Mammary microvascular endothelial cell (primary cell): ENCODE measurements around the gene PPP1R18. TPM values are rescaled to one million over a fixed set of nuclear protein-coding genes. Genes with fewer than 3 reads are reported as not detected.

Source experiments
- total RNA-seq: library from RNA; depleted of rRNA; stranded (reverse); fragments of >200 nt; gene quantifications from 2 replicates; pipeline ENCODE4 v1.2.3, GENCODE V29; 2015

PPP1R18 gene
- total RNA-seq: 78.3 and 93.0 TPM in 2 replicates

GRCh38 chr6:30686009-30686907 is at the start of gene PPP1R18:
TSS of gene PPP1R18 (minus strand) at chr6:30686645. CDS start at chr6:30686018, 627 bp downstream.

GRCh38 chr6:30719791-30720737 is 33.6 kb upstream of the PPP1R18 start, which contains the start of gene TUBB:
TSS of gene TUBB (plus strand) at chr6:30720352. CDS start at chr6:30720507, 155 bp downstream.

GRCh38 chr6:30717129-30717844 is 30.8 kb upstream of the PPP1R18 start, which contains the start of gene MDC1:
TSS of gene MDC1 (minus strand) at chr6:30717281. CDS start at chr6:30715175, 2,106 bp downstream.

GRCh38 chr6:30690403-30691207 is 4.2 kb upstream of the PPP1R18 start, which contains the start of gene NRM:
TSS of gene NRM (minus strand) at chr6:30690984. CDS start at chr6:30690974, 10 bp downstream.

GRCh38 chr6:30672445-30673253 is 13.8 kb downstream of the PPP1R18 start, which contains the start of gene DHX16:
TSS of gene DHX16 (minus strand) at chr6:30673006. CDS start at chr6:30672841, 165 bp downstream.

GRCh38 chr6:30646450-30647241 is 39.8 kb downstream of the PPP1R18 start, which contains the start of gene C6orf136:
TSS of gene C6orf136 (plus strand) at chr6:30647133. CDS start at chr6:30647232, 99 bp downstream.

GRCh38 chr6:30626484-30627366 is 59.7 kb downstream of the PPP1R18 start, which contains the start of gene ATAT1:
TSS of gene ATAT1 (plus strand) at chr6:30626874.

Other genes starting within 250 kb of the PPP1R18 start
- gene HLA-E, start 197.1 kb downstream of the PPP1R18 start, total RNA-seq: 591 and 594 TPM in 2 replicates
- 33.2 and 40.0 TPM in 2 replicates for gene GNL1, start 130.2 kb downstream of the PPP1R18 start, total RNA-seq
- 1.9 and 5.6 TPM in 2 replicates for gene PRR3, start 129.3 kb downstream of the PPP1R18 start, total RNA-seq
- 48.7 and 53.4 TPM in 2 replicates for gene ABCF1, start 115.2 kb downstream of the PPP1R18 start, total RNA-seq
- gene PPP1R10, start 69.4 kb downstream of the PPP1R18 start, total RNA-seq: 21.8 and 24.0 TPM in 2 replicates
- gene MRPS18B, start 68.8 kb downstream of the PPP1R18 start, total RNA-seq: 55.8 and 57.7 TPM in 2 replicates
- 2.9 and 6.0 TPM in 2 replicates for gene ATAT1, start 59.8 kb downstream of the PPP1R18 start, total RNA-seq
- gene C6orf136, start 39.5 kb downstream of the PPP1R18 start, total RNA-seq: 7.7 and 8.0 TPM in 2 replicates
- gene DHX16, start 13.6 kb downstream of the PPP1R18 start, total RNA-seq: 31.8 and 36.3 TPM in 2 replicates
- 18.4 and 18.5 TPM in 2 replicates for gene NRM, start 4.3 kb upstream of the PPP1R18 start, total RNA-seq
- gene MDC1, start 30.6 kb upstream of the PPP1R18 start, total RNA-seq: 12.4 and 12.5 TPM in 2 replicates
- gene TUBB, start 33.7 kb upstream of the PPP1R18 start, total RNA-seq: 1,014 and 1,183 TPM in 2 replicates
- gene FLOT1, start 56.0 kb upstream of the PPP1R18 start, total RNA-seq: 138 and 156 TPM in 2 replicates
- 72.1 and 91.5 TPM in 2 replicates for gene IER3, start 57.9 kb upstream of the PPP1R18 start, total RNA-seq
- gene DDR1, start 197.9 kb upstream of the PPP1R18 start, total RNA-seq: 3.7 and 6.3 TPM in 2 replicates
- 13.0 and 16.6 TPM in 2 replicates for gene GTF2H4, start 221.6 kb upstream of the PPP1R18 start, total RNA-seq
- 19.5 and 23.0 TPM in 2 replicates for gene VARS2, start 227.6 kb upstream of the PPP1R18 start, total RNA-seq
- not detected in 2 replicates for gene SFTA2, start 245.5 kb upstream of the PPP1R18 start, total RNA-seq